Lower leg skin (tissue), 4 donors: ENCODE results near the gene TMEM225B. TPM values are rescaled to one million over a fixed set of nuclear protein-coding genes. Genes with fewer than 3 reads are reported as not detected.

Experiments
- DNase-seq, 2 donors: peaks; one replicate each; pipeline ENCODE4 v3.0.0-alpha.2; 2019; ENCODE audit warnings: low spot score in 2 of 2
- H3K4me3 ChIP-seq: fragments of 200-600 bp; sonication (generic); 2 replicates; pipeline ENCODE4 v1.5.1; 2017; ENCODE audit warnings: mild to moderate bottlenecking, low read depth; ENCODE audit not compliant: poor library complexity, severe bottlenecking
- POLR2A ChIP-seq, 2 donors: fragments of 450-650 bp; IDR thresholded peaks; one replicate each; pipeline ENCODE4 v1.6.1; 2016 to 2017; ENCODE audit warnings: antibody characterized with exemption in 2 of 2, mild to moderate bottlenecking in 1 of 2, moderate library complexity in 1 of 2
- WGBS, 2 donors: methylation state at CpG; one replicate each; pipeline ENCODE4 v1.1.5; 2018; 5-methylcytosine and 5-hydroxymethylcytosine counted together
- intact Hi-C: fragments of 100-400 bp; cut with DNase I; formaldehyde crosslinking; loops from one replicate; pipeline ENCODE4 v1.15.0; 2023; ENCODE audit warnings: low total_unique reads
- total RNA-seq, 4 donors: library from RNA; depleted of rRNA; stranded (reverse); fragments of >200 nt; gene quantifications; one replicate each; pipeline ENCODE4 v1.1.0, GENCODE V29; 2016
- TF ChIP-seq, protein P1 (sequence below), 3 donors: fragments of 450-650 bp; IDR thresholded peaks; one replicate each; pipeline ENCODE4 v1.5.1; 2016; ENCODE audit warnings: antibody characterized with exemption in 3 of 3, mild to moderate bottlenecking in 3 of 3, moderate library complexity in 2 of 3

The TMEM225B gene
- total RNA-seq, 4 donors from 2014 or later, result 1.7 to 4.6 (median 2.6) TPM

DNA sequence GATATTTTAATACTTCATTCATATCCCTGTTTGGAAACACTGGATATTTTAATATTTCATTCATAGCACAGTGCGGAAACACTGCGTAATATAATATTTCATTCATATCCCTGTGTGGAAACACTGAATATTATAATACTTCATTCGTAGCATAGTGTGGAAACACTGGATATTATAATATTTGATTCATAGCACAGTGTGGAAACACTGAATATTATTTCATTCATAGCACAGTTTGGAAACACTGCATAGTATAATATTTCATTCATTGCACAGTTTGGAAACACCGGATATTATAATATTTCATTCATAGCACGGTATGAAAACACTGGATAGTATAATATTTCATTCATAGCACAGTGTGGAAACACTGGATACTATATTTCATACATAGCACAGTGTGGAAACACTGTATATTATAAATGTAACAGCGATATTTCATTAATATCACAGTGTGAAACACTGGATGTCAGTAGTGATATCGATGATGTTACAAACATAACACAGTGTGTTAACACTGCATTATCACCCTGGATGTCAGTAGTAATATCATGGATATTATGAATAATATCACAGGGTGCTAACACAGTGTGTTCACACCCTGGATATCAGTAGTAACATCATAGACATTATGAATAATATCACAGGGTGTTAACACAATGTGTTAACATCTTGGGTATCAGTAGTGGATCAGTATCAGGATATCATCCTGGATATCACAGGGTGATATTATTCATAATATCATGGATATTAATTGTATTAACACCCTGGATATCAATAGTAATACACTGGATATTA, 2.9 kb upstream of the TMEM225B start:
- intact Hi-C loops, result no loop called here
- WGBS, 2 donors, result 79 to 80% methylated on average over 7 of the region's 7 CpGs

DNA sequence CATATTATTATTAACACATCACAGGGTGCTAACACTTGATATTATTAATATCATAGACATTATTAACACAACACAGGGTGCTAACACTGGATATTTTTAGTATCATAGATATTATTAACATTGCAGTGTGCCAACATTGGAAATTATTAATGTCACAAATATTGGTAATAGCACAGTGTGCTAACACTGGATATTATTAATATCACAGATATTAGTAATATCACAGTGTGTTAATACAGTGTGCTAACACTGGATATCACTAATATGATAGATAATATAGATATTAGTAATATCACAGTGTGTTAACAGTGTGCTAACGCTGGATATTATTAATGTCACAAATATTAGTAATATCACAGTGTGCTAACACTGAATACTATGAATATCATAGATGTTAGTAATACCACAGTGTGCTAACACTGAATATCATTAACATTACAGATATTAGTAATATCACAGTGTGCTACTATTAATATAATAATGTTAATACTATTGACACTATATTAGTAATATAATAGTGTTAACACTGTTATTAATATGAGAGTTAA, 1.6 kb upstream of the TMEM225B start:
- WGBS, 2 donors, result 89 to 98% methylated on average over 1 of the region's 1 CpG

More for the DNA sequence above, 2.9 kb upstream of the TMEM225B start:
- no peak for DNase-seq
- TF ChIP-seq POLR2A (IDR thresholded peaks at IDR 0.05), result no peak
- TF ChIP-seq, protein P1, sequence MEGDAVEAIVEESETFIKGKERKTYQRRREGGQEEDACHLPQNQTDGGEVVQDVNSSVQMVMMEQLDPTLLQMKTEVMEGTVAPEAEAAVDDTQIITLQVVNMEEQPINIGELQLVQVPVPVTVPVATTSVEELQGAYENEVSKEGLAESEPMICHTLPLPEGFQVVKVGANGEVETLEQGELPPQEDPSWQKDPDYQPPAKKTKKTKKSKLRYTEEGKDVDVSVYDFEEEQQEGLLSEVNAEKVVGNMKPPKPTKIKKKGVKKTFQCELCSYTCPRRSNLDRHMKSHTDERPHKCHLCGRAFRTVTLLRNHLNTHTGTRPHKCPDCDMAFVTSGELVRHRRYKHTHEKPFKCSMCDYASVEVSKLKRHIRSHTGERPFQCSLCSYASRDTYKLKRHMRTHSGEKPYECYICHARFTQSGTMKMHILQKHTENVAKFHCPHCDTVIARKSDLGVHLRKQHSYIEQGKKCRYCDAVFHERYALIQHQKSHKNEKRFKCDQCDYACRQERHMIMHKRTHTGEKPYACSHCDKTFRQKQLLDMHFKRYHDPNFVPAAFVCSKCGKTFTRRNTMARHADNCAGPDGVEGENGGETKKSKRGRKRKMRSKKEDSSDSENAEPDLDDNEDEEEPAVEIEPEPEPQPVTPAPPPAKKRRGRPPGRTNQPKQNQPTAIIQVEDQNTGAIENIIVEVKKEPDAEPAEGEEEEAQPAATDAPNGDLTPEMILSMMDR (IDR thresholded peaks at IDR 0.05), result no peak
- no peak overlapping the region for H3K4me3 ChIP-seq

DNA sequence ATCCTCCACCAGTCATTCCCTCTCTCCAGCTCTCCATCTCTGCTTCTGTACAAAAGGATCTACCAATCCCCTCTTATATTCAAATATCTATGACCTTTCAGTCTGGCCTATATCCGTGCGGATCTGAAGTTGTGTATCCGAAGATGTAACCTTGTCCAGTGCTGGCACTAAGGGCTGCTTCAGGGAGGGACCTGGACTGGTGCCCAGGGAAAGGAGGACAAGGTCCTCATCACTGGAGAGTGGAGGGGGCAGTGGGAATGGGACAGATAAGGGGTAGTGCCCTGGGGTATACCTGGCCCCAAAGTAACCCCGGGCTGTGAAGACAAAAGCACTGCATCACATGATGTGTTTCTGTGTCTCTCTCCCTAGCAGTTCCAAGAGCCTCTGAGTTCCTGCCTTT, 1.8 kb downstream of the TMEM225B start:
- TF ChIP-seq POLR2A (IDR thresholded peaks at IDR 0.05), result no peak
- TF ChIP-seq, protein P1 (IDR thresholded peaks at IDR 0.05), result no peak
- WGBS, 2 donors, result 84 to 90% methylated on average over 4 of the region's 4 CpGs
- intact Hi-C loops, result no loop called here
- no peak overlapping the region for H3K4me3 ChIP-seq
- DNase-seq, result no peak

More for the DNA sequence above, 1.6 kb upstream of the TMEM225B start:
- TF ChIP-seq, protein P1 (IDR thresholded peaks at IDR 0.05), result no peak
- TF ChIP-seq POLR2A (IDR thresholded peaks at IDR 0.05), result no peak
- intact Hi-C loops, result no loop called here
- DNase-seq, result no peak
- no peak overlapping the region for H3K4me3 ChIP-seq

DNA sequence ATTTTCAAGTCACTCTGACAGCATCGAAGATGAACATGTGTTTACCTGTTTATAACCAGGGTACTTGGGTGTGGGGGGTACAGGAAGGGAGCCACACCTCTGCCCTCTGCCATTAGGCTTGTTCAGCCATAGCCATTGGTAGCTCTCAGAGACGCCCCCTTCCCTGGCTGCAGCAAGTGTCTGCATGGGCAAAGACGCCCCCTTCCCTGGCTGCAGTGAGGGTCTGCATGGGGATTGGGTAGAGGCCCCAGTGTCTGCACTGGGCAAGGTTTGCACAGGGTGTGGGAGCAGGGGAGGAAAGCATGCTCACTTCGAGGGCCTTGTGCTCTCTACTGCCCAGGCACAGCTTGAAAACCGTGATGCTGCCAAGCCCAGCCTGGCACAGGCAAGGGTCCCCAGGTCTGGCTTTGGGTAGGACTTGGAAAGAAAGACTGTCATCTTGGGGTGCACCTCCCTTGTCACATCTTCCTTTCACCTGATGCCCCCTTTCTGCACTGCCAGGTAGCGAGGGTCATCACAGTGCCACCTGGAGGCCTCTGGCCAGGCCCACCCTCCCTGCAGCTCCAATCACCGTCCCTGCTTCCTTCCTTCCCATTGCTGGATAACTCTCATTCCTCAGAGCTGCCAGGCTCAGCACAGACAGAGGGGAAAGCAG, 3.7 kb downstream of the TMEM225B start:
- WGBS, 2 donors, result 74 to 79% methylated on average over 6 to 7 of the region's 7 CpGs
- H3K4me3 ChIP-seq, result no peak overlapping the region
- intact Hi-C loops, result no loop called here
- peak; percentile 10 to 70 for DNase-seq
- TF ChIP-seq, protein P1 (IDR thresholded peaks at IDR 0.05), result no peak
- no peak for TF ChIP-seq POLR2A (IDR thresholded peaks at IDR 0.05)

DNA sequence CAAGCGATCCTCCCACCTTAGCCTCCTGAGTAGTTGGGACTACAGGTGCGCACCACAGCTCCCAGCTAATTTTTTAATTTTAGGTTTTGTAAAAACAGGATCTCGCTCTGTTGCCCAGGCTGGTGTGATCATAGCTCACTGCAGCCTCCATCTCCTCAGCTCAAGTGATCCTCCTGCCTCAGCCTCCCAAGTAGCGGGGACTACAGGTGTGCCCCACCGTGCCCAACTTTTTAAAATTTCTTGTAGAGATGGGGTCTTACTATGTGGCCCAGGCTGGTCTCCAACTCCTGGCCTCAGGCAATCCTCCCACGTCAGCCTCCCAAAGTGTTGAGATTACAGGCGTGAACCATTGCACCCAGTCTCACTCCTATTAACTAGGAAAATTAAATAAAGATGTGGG, 7.5 kb downstream of the TMEM225B start:
- intact Hi-C loops, result no loop called here
- no peak for TF ChIP-seq POLR2A (IDR thresholded peaks at IDR 0.05)
- TF ChIP-seq, protein P1 (IDR thresholded peaks at IDR 0.05), result no peak
- no peak for DNase-seq
- H3K4me3 ChIP-seq, result no peak overlapping the region
- WGBS, 2 donors, result 94 to 95% methylated on average over 7 of the region's 7 CpGs
